GM19239 (cell line): ENCODE measurements around the gene ANKUB1.
A peak's percentile ranks its signal among the peaks of the same experiment; 100 is the strongest.

Experiments used
- DNase-seq: peaks from one replicate; pipeline ENCODE4 v3.0.0; 2011; ENCODE audit warnings: low spot score; ENCODE audit not compliant: insufficient read length
- FAIRE-seq: peaks from 2 replicates; lab custom pipeline; 2011; peaks lifted over from hg19 to GRCh38; lab: Jason Lieb, UNC

ANKUB1 gene

GRCh38 chr3:149768704-149769103, 23.6 kb downstream of the ANKUB1 start:
- FAIRE-seq (no peak), DNase-seq (no peak)

- FAIRE-seq (no peak), DNase-seq (no peak)
Measured at GRCh38 chr3:149767720-149768119, 24.6 kb downstream of the ANKUB1 start.

DNA sequence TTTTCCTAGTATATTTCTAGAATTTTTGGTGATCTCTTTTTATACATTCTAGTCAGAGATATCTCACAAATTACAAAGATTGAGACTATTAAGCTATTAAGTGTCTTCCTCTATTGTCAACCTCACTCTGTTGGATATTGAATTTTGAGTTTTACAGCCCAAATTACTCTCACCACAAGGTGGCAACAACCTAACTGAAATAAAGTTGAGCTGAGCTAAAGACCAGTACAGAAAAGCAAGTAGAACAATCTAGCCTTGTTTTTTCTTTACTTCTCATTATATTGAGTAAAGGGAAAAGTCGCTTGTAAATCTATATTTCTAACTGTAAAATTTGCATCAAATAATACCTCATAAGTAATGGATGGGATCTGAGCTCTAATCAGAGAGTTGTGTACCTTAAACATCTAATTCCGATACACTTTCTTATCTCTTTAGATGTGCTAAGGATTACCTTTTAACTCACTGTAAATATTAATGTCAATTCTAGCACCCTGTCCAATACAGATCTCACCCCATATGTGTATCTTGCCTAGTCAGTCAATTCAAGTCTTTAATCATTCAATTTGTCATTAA, 26.5 kb downstream of the ANKUB1 start:
- FAIRE-seq = peak; percentile 21

DNA sequence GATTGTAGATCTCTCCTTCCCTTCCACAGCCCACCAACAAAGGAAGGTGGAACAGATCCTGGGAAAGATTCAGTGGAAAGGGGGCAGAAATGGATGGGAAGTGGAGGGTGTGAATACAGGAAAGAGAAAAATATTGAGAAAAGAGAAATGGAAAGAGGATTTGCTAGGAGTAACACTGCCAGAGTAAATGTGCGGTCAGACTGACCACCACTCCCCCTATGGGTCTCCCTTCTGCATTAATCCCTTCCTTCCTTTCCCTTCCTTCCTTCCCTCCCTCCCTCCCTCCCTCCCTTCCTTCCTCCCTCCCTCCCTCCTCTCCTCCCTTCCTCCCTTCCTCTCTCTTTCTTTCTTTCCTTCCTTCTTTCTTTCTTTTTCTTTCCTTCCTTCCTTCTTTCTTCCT, 28.1 kb downstream of the ANKUB1 start:
- FAIRE-seq = no peak
- DNase-seq = no peak

More for the DNA sequence above, 26.5 kb downstream of the ANKUB1 start:
- DNase-seq = no peak

- DNase-seq (no peak), FAIRE-seq (no peak)
Measured at GRCh38 chr3:149763565-149764195, 28.7 kb downstream of the ANKUB1 start.

DNA sequence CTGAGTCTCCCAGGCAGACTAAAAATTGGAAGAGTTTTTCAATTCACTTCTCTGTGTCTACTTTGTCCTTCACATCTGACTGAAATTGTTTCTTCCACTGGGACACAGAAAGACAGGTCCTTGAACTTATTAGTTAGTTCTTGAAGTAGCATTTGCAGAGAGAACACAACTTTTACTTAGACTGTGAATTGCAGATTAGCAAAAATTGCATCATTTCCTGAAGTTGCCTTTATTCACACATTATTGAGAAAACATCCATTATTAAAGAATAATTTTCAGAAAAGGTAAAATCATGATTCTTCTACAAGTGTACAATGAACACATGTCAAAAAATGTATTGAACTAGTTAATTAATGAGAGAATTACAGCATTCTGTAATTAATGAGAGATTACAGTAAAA, 38.6 kb downstream of the ANKUB1 start:
- DNase-seq = no peak

GRCh38 chr3:149752788-149753136, 39.6 kb downstream of the ANKUB1 start:
- FAIRE-seq (peak; percentile 45), DNase-seq (no peak)

More for the DNA sequence above, 38.6 kb downstream of the ANKUB1 start:
- no peak for FAIRE-seq

GRCh38 chr3:149752051-149752787, 40.1 kb downstream of the ANKUB1 start, which contains the start of gene COMMD2:
TSS of gene COMMD2 (minus strand) at chr3:149752489. CDS start at chr3:149752444, 45 bp downstream.
- DNase-seq (peak; percentile 62), FAIRE-seq (peak; percentile 97)

DNA sequence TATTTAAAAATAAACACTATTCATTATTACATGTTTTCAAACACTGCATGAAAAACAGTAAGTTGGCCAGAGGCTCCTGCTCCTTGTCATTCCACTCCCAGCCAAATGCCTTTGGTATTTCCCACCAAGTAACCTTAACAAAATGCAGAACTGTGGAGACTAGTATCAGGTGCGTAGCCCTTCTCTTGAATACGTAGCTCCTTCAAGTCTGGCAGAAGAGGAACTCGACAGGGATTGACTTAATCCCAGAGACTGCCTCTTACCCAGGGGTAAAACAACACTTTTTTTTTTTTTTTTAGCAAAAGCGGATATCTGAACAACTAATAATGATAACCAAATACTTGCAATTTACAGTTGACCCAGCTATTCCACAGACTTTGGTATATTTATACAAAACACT, 40.8 kb downstream of the ANKUB1 start:
- FAIRE-seq (peak; percentile 8), DNase-seq (no peak)

GRCh38 chr3:149744606-149745005, 47.7 kb downstream of the ANKUB1 start:
- DNase-seq (no peak), FAIRE-seq (no peak)

DNA sequence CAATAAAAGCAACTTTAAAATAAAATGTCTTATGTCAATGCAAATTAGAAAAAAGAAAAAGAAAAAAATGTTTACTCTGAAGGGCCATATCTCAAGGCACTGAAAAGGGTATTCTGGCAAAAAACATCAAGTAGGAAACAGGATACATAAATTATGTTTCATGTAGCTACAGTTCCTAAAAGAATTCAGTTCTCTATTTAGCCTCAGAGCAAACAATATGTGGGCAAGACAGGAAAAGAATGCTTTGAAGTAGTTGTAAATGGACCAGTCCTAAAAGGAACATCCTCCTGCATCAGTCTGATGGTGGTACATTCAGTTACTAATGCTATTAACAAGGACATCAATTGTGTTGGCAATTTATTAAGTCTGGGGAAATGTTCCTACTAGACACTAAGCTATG, 48.2 kb downstream of the ANKUB1 start:
- no peak for DNase-seq
- FAIRE-seq = no peak

- DNase-seq (no peak), FAIRE-seq (no peak)
Measured at GRCh38 chr3:149739396-149739795, 53.0 kb downstream of the ANKUB1 start.

DNA sequence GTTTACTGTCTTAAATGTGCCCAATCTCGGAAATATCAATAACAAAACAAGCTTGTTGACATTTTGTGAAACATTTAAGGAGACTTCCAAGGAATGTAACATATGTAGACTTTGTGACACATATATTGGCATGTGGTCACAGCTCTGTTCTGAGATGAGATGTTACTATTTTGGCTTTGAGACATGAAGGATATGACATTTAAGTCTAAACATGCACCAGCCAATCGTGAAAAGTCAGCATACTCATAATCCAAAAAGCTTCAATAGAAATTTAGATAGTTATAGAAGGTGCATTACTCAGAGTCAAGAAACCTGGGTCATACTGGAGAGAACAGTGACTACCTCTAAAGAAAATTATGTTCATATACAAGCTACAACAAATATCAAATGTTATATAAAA, 53.5 kb downstream of the ANKUB1 start:
- DNase-seq = no peak
- FAIRE-seq = no peak

DNA sequence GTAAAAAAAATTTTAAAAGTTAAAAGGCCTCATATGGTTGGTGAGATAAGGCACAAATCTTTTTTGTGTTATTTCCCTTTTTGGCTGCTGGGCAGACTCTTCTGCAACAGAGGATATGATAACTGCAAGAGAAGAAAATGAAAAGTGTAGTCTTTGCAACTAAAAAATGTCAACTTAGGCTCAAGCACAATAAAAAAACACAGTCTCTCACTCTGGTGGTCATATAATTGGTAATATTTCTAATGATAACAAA, 55.5 kb downstream of the ANKUB1 start:
- FAIRE-seq (no peak), DNase-seq (no peak)

DNA sequence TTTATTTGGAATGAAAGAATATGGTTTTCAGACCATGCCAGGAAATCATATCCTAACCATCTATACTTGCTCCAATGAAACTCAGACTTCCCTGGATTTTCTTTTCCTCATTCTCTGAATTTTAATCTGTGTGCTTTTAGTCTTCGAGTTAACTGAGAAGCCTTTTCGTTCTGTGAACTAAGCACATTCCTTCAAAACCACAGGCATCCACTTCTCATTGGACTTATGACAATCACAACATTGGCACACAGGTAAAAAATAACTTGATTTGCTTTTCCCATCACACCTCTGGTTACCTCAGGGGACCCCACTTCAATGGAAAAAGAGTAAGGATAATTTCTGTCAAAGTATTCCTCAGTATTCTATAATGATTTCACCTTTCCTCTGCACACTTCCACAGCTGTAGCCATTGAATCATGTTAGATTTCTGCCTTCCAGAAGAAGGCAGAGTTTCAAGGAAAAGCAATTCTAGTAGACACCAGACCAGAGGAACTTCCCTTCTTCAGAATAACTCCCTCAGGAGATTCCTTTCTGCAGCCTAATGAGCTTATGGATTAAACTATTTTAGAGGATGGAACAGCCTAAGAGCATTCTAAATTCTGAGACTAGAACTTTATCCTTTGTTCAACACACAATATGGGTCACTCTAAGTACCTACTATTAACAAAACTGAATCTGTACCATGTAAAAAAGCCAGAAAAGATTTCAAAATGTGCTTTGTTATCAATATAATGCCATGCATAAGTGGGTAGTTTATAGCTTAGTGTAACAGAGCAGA, 56.0 kb downstream of the ANKUB1 start:
- no peak for FAIRE-seq
- DNase-seq = no peak

GRCh38 chr3:149732234-149732633, 60.1 kb downstream of the ANKUB1 start:
- DNase-seq = no peak
- no peak for FAIRE-seq

- no peak for DNase-seq
- FAIRE-seq = no peak
Measured at GRCh38 chr3:149727656-149728055, 64.7 kb downstream of the ANKUB1 start.

DNA sequence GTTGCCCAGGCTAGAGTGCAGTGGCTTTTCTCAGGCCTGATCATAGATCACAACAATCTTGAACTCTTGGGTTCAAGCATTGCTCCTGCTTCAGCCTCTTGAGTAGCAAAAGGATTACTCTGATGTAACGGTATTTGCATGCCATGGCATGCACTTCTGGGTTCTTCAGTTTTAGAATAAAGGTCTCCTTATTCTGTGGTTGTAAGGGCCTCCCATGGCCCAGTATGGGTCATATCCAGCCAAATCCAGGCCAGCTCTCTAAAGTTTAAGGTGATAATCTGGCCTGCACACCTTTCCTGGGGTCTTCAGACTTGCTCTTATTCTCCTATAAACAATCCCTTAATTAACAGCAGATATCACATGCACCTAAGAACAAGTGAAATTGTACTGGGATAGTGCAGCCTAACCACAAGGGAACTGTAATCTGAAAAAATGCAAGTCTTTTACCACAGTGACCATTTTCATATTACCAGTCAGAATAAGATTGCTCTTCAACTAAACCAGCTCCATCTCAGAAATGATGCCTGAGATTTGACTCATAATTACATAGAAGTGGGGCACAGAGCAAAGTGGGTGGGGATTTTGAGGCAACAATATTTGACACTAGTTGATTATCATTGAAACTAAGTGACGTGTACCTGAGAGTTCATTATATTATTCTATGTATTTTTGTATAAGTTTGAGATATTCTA, 65.5 kb downstream of the ANKUB1 start:
- no peak for DNase-seq

GRCh38 chr3:149723781-149724180, 68.6 kb downstream of the ANKUB1 start:
- no peak for FAIRE-seq
- DNase-seq = no peak

More for the DNA sequence above, 65.5 kb downstream of the ANKUB1 start:
- FAIRE-seq = no peak

- DNase-seq (no peak), FAIRE-seq (peak; percentile 8)
Measured at GRCh38 chr3:149720918-149721317, 71.4 kb downstream of the ANKUB1 start.
